Esophagus squamous epithelium (tissue), 4 donors: ENCODE results near the gene TCP11L1.

ENCODE experiments used
- POLR2A ChIP-seq, 4 donors: fragments of 450-650 bp; IDR thresholded peaks; one replicate each; pipeline ENCODE4 v1.6.1; 2017; ENCODE audit warnings: antibody characterized with exemption in 4 of 4, mild to moderate bottlenecking in 4 of 4, moderate library complexity in 3 of 4
- TF ChIP-seq, protein P1 (sequence below), 6 experiments: fragments of 450-650 bp in 4 of 6; fragments of 200-600 bp in 2 of 6; sonication (generic) in 2 of 6; IDR thresholded peaks; one replicate each; pipeline ENCODE4 v1.5.1; 2016 to 2019; ENCODE audit warnings: antibody characterized with exemption in 6 of 6, mild to moderate bottlenecking in 4 of 6, moderate library complexity in 4 of 6

DNA sequence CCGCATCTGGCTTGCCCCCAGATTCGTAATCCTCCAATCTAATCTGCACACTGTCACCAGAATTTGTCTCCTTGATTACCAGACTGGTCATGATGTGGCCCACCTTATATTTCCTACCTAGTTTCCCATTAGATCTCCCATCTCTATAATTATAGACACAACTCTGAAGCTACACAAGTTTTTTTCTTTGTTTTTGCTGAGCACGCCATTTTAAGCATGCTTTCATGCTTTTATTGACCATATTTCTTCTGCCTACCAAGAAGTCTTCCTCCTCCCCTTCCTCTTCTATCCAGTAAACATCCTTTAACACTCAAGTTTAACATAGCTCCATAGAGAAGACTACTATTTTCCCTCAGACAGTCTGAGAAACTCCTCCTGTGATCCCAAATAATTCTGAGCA is 47.9 kb upstream of the TCP11L1 start:
- TF ChIP-seq, protein P1, sequence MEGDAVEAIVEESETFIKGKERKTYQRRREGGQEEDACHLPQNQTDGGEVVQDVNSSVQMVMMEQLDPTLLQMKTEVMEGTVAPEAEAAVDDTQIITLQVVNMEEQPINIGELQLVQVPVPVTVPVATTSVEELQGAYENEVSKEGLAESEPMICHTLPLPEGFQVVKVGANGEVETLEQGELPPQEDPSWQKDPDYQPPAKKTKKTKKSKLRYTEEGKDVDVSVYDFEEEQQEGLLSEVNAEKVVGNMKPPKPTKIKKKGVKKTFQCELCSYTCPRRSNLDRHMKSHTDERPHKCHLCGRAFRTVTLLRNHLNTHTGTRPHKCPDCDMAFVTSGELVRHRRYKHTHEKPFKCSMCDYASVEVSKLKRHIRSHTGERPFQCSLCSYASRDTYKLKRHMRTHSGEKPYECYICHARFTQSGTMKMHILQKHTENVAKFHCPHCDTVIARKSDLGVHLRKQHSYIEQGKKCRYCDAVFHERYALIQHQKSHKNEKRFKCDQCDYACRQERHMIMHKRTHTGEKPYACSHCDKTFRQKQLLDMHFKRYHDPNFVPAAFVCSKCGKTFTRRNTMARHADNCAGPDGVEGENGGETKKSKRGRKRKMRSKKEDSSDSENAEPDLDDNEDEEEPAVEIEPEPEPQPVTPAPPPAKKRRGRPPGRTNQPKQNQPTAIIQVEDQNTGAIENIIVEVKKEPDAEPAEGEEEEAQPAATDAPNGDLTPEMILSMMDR (IDR thresholded peaks at IDR 0.05), result no peak
- TF ChIP-seq POLR2A (IDR thresholded peaks at IDR 0.05), result no peak
